Stimulated activated CD4-positive, alpha-beta T cell treated with anti-CD3 and anti-CD28 coated beads, TNF-alpha, amount 100 ng/mL, for 1 hour (primary cell): ENCODE measurements around the gene EXOSC9.

Experiments used
- DNase-seq, 3 donors: peaks; one replicate each; pipeline ENCODE4 v3.0.0-alpha.2; 2020; ENCODE audit warnings: low read depth in 3 of 3, low spot score in 1 of 3

EXOSC9 gene

DNA sequence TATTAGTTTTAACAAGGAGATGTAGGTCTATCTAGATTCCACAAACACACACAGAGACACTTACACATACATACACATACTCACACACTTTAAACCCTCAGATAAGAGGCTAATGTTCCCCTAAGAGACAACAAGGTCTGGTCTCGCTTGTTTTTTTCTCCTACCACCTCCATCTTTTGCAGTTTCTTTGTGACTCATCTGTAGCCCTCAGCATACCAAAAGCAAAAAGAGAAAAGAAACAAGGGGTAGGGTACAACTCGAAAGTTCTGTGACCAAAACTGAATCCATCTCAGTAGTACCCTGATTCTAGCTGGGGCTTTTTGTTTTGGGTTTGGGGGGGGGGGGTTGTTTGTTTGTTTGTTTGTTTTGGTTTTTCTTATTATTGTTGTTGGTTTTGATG is 12.2 kb upstream of the EXOSC9 start:
- DNase-seq = no peak

GRCh38 chr4:121789455-121789854 is 11.7 kb upstream of the EXOSC9 start:
- no peak for DNase-seq

- DNase-seq = no peak
Observed at GRCh38 chr4:121789960-121790829, 10.9 kb upstream of the EXOSC9 start.

GRCh38 chr4:121790976-121791375 is 10.1 kb upstream of the EXOSC9 start:
- no peak for DNase-seq

GRCh38 chr4:121791481-121791880 is 9.6 kb upstream of the EXOSC9 start:
- DNase-seq = no peak

DNA sequence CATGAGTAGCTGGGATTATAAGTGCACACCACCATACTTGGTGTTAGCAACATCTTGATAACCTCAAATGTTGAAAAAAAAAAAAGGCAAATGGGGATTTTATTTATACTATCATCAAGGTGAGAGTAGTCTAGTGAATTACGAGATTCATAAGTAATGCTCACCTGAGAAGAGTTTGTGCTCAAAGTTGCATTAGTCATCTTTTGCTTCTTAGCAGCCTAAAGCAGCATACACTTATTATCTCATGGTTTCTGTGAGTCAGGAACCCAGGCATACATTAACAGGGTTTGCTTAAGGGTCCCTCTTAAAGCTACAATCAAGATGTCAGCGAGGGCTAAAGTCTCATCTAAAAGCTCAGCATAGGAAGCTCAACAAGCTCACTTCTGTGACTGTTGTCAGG is 8.2 kb upstream of the EXOSC9 start:
- DNase-seq = no peak

- no peak for DNase-seq
Observed at GRCh38 chr4:121794505-121795188, 6.5 kb upstream of the EXOSC9 start.

GRCh38 chr4:121796283-121796682 is 4.8 kb upstream of the EXOSC9 start:
- DNase-seq = no peak

DNA sequence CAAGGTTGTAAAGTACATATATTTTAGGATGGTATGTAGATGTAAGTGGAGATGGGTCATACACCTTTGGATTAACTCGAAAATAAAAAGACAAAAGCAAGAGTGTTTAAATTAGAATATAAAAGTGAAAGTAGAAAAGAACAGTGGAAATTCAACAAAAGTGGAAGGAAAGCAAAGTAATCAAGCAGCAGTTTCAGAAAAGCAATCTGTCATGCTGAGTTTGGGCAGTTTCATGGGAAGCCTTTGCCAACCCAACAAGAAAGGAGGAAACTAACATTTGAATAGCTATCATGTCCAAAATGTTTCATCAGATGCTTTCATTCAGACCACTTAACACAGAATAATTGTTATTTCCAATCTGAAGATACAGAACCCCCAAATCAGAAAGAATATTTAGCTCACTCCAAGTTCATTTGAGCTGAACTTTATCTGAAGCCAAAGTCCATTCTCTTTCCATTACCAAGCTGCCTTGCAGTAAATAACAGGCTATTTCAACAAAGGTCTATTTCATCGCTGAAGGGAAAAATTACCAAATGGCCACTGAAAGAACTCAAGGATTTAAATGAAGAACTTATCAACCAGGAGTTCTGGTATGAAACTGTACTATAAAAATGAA is 1.8 kb upstream of the EXOSC9 start:
- DNase-seq = no peak

DNA sequence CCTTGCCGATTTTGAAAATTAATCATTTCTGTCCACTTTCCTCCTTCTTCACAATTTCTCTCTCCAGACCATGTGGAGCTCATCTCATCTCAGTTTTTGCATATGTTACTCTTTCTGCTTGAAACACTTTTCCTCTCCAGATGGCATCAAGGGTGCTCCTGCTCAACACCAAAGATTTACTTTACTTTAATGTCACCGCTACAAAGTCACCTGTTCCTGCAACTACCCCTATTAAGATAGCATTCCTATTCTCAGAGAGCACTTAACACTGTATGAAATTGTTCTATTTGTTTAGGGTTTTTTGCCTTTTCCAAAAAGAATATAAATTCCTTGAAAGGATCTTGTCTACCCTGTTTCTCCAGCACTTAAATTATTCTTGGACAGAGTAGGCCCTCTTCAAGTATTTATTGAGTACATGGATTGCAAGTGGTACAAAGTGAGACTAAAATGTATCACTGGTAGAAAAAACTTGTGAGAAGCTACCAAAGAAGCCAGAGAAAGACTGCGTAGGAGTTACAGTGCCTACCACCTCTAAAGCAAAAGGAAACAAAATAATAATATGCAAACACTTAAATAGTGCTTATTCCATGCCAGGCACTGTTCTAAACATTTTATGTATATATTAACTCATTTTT is 1.1 kb upstream of the EXOSC9 start:
- no peak for DNase-seq

GRCh38 chr4:121800638-121800960 is 524 bp upstream of the EXOSC9 start:
- DNase-seq = no peak

- no peak for DNase-seq
Observed at GRCh38 chr4:121801715-121802075, 572 bp downstream of the EXOSC9 start.

- DNase-seq = no peak
Observed at GRCh38 chr4:121806411-121806810, 5.3 kb downstream of the EXOSC9 start.

GRCh38 chr4:121811122-121811521 is 10.0 kb downstream of the EXOSC9 start:
- no peak for DNase-seq

DNA sequence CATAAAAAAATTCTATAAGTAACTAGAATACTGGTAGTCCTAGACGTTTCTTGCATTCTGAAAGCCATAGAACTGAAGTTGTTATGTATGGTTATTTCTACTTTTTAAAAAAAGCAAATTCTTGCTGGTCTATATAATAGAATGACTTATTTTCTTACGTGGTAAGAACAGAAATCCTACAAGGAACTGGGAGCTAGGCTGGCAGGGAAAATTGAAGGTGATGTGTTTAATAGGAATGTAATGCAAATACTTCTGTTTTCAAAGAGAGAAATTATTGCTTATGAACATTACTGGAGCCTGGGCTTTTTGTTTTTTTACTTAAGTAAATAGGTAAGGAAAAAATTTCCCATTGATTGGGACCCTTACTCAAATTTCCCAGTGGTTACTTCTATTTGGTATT is 13.6 kb downstream of the EXOSC9 start:
- no peak for DNase-seq

DNA sequence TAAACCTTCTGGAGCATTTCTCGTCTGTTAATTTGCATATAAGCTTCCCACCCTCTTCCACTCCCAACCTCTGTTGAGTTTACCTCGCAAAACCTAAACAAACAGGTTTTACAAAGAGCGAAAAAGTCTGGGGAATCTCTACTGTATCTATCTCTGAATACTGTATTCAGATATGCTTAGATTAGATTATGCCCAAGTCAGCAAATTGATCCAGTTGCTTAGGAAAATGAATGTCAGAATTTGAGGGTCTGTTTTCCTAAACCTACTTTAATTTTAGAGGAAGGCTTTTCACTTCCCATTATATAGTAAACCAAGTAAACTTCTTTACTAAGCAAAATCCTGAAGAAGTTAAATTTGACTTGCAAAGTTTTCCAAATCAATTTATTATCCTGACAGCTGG is 15.9 kb downstream of the EXOSC9 start:
- no peak for DNase-seq

DNA sequence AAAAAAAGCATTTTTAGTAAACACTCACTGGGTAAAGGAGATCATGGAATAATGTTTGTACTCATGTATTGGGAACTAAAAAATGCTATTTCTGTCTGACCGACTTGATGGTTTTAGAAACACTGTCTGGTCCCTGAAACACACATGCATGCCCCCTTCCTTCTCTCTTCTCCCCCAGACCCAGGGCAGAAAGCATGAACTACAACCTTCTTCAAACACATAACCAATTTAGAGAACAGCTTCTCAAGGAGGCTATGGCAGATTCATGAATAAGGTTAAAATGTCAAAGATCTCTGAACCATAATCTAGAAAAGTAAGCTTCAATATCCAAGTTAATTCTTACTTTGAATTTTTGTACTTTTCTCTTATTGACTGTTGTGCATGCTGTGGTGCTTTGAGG is 16.6 kb downstream of the EXOSC9 start:
- no peak for DNase-seq

GRCh38 chr4:121818215-121818614 is 17.1 kb downstream of the EXOSC9 start:
- no peak for DNase-seq

DNA sequence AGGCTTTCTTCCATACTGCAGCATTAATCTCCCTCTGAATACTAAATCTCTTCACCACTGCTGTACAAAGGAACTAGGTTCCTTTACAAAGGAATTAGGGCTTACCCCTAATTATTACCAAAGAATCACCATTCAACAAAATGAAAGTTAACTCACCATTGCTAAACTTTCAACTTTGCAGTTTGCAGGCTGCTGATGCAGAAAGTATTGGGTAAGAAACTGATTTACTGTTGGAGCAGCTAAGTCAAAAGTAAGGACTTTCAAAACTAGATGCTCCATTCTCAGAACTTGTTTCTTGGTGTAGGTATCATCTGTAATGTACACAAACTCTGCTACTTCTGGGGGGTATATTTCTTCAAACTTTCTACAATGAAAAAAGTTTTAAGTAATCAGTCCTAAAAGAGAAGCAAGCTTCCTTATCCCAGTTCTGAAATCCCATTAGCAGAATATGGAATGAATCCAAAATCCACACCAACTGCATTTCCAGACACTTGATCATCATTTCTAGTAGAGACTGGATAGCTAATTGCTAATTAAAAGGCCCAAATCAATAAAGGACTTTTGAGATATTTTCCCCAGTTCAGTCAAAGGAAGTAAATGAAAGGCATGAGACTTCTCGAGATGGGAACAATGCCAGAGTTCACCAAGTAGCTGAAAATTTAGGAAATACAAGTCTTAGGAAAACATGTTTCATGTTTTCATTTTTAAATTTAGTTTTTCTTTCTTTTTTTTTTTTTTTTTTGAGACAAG is 18.3 kb downstream of the EXOSC9 start:
- no peak for DNase-seq

- no peak for DNase-seq
Observed at GRCh38 chr4:121822047-121822446, 20.9 kb downstream of the EXOSC9 start.

DNA sequence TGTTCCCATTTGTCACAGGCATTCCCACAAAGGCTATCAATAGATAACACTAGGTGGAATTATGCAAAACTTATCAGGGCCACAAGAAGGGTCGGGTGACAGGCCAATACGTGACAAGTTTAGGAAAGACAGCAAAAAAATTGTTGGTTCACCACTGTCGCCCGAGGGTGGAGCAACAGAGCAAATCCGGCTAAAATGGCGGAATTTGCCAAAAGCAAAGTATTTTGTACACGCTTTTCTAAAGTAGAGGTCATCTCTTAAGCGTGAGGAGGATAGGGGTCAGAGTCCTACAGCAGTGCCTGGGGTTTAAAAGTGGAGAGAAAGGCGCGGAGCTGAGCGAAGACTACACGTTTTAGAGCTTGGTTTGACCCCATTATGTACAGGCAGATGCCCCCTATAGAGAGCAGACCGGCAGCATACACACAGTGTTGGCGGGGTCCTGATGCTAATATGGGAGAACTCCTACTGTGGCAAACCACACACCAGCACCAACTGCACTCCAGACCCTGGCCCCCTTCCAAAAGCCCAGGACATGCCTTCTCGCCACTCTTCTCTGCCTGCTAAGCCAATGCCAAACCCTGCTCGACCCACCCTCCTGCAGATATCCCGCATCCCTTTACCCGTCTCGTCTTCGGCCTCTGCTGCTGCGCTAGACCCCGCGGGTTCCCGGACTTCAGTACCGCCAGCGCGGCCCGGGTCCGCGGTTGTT is 21.8 kb downstream of the EXOSC9 start:
- DNase-seq = no peak
